Endothelial cell (in vitro differentiated cells): Measurements from ENCODE around the gene GXYLT2. TPM values are rescaled to one million over a fixed set of nuclear protein-coding genes. Genes with fewer than 3 reads are reported as not detected.

Experiments
- DNase-seq: peaks from one replicate; pipeline ENCODE4 v3.0.0; 2021; ENCODE audit warnings: low spot score
- H3K27ac Mint-ChIP-seq: one replicate; pipeline ENCODE4 v1.8.0; 2021; ENCODE audit warnings: mixed read lengths, inconsistent platforms; ENCODE audit not compliant: unreplicated experiment
- H3K27me3 Mint-ChIP-seq: one replicate; pipeline ENCODE4 v1.8.0; 2021; ENCODE audit warnings: mild to moderate bottlenecking, moderate library complexity, mixed read lengths, inconsistent platforms; ENCODE audit not compliant: unreplicated experiment
- H3K36me3 Mint-ChIP-seq: one replicate; pipeline ENCODE4 v1.8.0; 2021; ENCODE audit warnings: mild to moderate bottlenecking, low read depth, mixed read lengths, inconsistent platforms; ENCODE audit not compliant: unreplicated experiment
- H3K4me1 Mint-ChIP-seq: one replicate; pipeline ENCODE4 v1.8.0; 2021; ENCODE audit warnings: mild to moderate bottlenecking, mixed read lengths, inconsistent platforms; ENCODE audit not compliant: unreplicated experiment
- H3K4me3 Mint-ChIP-seq: one replicate; pipeline ENCODE4 v1.8.0; 2021; ENCODE audit warnings: mild to moderate bottlenecking, mixed read lengths, inconsistent platforms; ENCODE audit not compliant: unreplicated experiment
- H3K9me3 Mint-ChIP-seq: one replicate; pipeline ENCODE4 v1.8.0; 2021; ENCODE audit warnings: mixed read lengths, inconsistent platforms; ENCODE audit not compliant: unreplicated experiment
- total RNA-seq: library from RNA; stranded (reverse); fragmentation: NEBNext Ultra II Directional; extraction: Animal tissue kit (Norgen Biotek cat#: 25700); gene quantifications from one replicate; pipeline ENCODE4 v1.2.1, GENCODE V29; 2021; ENCODE audit not compliant: unreplicated experiment
- TF ChIP-seq, protein P1 (sequence below): fragments of 200-600 bp; sonication (generic); IDR thresholded peaks from one replicate; pipeline ENCODE4 v1.5.0; 2021; ENCODE audit warnings: antibody characterized with exemption; ENCODE audit not compliant: unreplicated experiment

The GXYLT2 gene
- total RNA-seq, 1 donor from 2014 or later = 1.8 TPM

DNA sequence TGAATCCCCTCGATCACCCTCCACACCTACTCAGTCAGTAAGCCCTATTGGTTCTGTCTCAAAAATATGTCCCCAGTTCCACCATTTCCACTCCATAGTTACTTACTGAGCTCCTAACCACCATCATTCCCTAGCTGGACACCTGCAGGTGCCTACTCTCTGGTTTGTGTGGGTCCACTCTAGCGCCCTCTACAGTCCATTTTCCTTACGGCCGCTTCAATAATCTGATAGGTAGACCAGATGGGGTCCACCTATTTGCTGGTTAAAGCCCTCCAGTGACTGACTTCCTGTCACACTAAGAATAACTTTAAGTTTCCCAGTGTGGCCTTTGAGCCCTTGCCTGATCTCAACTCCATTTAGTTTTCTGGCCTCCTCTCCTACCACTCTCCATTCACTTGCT lies 5.0 kb downstream of the GXYLT2 start:
- Mint-ChIP-seq H3K4me1 (peaks cover 19% of the 10 kb centered on the region), H3K36me3 (no peaks in the 10 kb centered on the region), H3K27me3 (peaks cover 2% of the 10 kb centered on the region), H3K4me3 (no peak overlapping the region), H3K9me3 (no peaks in the 10 kb centered on the region), H3K27ac (no peak overlapping the region)
- DNase-seq = peak; percentile 19
- TF ChIP-seq, protein P1, sequence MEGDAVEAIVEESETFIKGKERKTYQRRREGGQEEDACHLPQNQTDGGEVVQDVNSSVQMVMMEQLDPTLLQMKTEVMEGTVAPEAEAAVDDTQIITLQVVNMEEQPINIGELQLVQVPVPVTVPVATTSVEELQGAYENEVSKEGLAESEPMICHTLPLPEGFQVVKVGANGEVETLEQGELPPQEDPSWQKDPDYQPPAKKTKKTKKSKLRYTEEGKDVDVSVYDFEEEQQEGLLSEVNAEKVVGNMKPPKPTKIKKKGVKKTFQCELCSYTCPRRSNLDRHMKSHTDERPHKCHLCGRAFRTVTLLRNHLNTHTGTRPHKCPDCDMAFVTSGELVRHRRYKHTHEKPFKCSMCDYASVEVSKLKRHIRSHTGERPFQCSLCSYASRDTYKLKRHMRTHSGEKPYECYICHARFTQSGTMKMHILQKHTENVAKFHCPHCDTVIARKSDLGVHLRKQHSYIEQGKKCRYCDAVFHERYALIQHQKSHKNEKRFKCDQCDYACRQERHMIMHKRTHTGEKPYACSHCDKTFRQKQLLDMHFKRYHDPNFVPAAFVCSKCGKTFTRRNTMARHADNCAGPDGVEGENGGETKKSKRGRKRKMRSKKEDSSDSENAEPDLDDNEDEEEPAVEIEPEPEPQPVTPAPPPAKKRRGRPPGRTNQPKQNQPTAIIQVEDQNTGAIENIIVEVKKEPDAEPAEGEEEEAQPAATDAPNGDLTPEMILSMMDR = peak; percentile 58

DNA sequence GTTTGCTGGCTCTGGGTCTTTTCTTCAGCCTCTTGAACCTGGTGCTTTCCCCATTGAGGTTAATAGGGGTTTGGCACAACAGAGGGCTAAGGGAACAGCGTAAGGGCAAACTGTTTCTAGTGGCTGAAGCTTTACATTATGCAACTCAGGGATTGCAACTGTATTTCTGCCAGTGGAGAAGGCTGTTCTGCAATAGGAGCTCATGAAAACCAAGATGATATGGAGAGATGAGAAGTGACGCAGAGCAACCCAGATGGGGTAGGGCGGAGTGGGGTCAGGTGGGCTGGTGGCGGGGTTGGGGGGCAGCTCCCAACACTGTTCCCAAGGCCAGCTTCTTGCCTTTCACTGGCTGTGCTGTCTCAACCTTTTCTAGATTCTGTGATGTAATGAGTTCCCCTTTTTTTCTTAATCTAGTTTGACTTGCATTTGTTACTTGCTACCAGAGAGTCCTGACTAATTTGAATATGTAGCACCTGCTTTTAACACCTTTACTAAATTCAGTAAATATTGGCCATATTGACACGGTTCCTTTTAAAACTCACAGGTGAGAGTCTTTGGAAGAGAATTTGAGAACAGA lies 7.2 kb downstream of the GXYLT2 start:
- TF ChIP-seq, protein P1 = no peak
- H3K27me3 Mint-ChIP-seq = peaks cover 2% of the 10 kb centered on the region
- peaks cover 19% of the 10 kb centered on the region for H3K4me1 Mint-ChIP-seq
- H3K36me3 Mint-ChIP-seq = no peaks in the 10 kb centered on the region
- no peak overlapping the region for H3K4me3 Mint-ChIP-seq
- no peak overlapping the region for H3K27ac Mint-ChIP-seq
- no peaks in the 10 kb centered on the region for H3K9me3 Mint-ChIP-seq
- DNase-seq = no peak

DNA sequence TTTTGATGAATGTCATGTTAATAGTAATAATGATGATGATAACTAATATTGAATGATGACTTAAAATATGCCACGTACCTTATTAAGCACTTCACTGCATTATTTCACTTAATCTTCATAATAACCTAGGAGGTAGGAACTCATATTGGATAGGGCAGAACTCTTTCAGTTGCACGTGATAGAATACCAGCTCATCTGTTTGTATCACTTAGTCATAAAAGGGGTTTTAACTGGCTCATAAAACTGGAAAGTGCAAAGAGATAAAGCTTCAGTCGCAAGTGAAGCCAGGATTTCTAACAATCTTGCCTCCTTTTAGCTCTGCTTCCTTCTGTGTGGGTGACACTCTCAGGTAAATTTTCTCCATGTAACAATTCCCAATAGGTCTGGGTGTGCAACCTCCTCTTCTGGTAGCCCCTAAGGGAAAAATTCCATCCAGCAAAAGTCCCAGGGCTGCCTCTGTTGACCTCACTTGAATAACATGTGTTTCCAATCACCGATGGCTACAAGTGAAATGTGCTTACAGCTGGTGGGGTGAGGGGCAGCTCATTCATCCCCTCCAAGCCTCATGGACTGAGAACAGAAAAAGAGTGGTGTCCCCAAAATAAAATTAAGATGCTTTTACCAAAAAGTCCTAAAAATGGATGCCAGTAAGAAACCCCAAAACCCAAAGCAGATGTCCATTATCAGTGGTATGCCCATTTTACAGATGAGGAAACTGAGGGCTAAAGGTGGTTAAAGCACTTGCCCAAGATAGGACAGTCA lies 9.3 kb downstream of the GXYLT2 start:
- no peak for DNase-seq
- Mint-ChIP-seq H3K4me3 (no peak overlapping the region), H3K9me3 (no peaks in the 10 kb centered on the region), H3K27ac (no peak overlapping the region), H3K27me3 (peaks cover 2% of the 10 kb centered on the region), H3K4me1 (peaks cover 13% of the 10 kb centered on the region), H3K36me3 (no peaks in the 10 kb centered on the region)
- TF ChIP-seq, protein P1 = no peak

DNA sequence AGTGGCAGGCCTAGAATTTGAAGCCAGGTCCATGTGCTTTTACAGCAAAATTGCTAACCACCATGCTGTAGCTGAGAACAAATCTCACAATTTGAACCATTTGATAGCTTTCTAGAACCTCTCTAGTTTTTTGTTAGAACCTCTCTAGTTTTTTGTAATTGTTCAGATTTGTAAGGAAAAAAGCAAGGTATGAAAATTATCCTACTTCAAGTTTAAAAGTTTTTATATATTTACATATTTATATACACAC lies 9.8 kb downstream of the GXYLT2 start:
- Mint-ChIP-seq H3K27me3 (peaks cover 2% of the 10 kb centered on the region), H3K4me1 (peaks cover 7% of the 10 kb centered on the region), H3K4me3 (no peak overlapping the region), H3K27ac (no peak overlapping the region), H3K9me3 (no peaks in the 10 kb centered on the region), H3K36me3 (no peaks in the 10 kb centered on the region)
- DNase-seq = no peak
- TF ChIP-seq, protein P1 = no peak

DNA sequence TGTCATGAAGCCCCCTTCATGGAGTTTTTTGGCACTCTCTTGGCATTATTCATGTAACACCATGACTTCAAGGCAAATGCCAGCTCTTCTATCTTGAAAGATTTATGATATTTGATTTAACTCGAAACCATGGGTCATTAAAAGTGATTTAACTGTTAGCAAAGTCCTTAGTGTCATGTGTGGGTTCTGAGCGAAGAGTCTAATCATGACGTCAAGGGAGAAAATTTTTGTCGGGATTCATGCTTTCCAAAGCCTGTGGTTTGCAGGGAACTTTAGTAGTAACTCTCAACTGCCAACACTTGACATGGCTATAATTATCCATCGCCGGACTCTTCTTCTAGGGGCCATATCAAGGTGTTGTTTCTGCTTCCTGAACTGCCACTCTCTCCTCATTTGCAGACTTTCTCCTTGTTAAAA lies 11.5 kb downstream of the GXYLT2 start:
- H3K36me3 Mint-ChIP-seq = no peaks in the 10 kb centered on the region
- DNase-seq = no peak
- no peaks in the 10 kb centered on the region for H3K4me1 Mint-ChIP-seq
- H3K9me3 Mint-ChIP-seq = no peaks in the 10 kb centered on the region
- H3K4me3 Mint-ChIP-seq = no peak overlapping the region
- H3K27me3 Mint-ChIP-seq = peaks cover 2% of the 10 kb centered on the region
- H3K27ac Mint-ChIP-seq = no peak overlapping the region
- TF ChIP-seq, protein P1 = no peak
